Measurements from ENCODE around the gene B3GALT5. TPM values are rescaled to one million over a fixed set of nuclear protein-coding genes. Genes with fewer than 3 reads are reported as not detected.

B3GALT5 gene
- total and polyA plus RNA-seq, 8 donors = 0.03 to 1.5 (median 1.1) TPM

DNA sequence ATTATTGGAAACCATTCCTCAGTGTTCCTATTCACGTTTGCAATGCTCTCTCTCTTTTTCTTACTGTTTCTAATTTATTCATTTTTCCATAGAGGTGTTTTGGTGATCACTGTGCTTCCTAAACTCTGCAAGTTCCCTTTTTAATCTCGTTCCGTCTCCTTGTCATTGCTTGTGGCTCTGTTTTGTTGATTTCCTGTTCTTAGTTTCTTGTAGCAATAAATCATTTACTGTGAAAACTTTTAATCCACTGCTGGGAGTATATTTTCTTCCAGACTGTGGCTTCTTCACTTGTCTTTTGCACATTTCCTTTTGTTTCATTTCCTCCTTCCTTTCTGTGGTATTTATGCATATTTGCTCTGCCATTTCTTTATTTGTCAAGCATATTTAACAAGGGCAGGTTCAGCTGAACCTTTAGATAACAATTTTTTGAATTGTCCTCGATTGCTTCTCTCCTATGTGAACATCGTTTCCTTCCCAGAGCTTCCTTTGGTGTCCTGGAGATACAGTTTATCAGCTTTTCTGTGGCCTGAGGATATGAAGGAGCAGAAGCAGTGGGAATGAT, 3.6 kb downstream of the B3GALT5 start:
- TF ChIP-seq, protein P1, sequence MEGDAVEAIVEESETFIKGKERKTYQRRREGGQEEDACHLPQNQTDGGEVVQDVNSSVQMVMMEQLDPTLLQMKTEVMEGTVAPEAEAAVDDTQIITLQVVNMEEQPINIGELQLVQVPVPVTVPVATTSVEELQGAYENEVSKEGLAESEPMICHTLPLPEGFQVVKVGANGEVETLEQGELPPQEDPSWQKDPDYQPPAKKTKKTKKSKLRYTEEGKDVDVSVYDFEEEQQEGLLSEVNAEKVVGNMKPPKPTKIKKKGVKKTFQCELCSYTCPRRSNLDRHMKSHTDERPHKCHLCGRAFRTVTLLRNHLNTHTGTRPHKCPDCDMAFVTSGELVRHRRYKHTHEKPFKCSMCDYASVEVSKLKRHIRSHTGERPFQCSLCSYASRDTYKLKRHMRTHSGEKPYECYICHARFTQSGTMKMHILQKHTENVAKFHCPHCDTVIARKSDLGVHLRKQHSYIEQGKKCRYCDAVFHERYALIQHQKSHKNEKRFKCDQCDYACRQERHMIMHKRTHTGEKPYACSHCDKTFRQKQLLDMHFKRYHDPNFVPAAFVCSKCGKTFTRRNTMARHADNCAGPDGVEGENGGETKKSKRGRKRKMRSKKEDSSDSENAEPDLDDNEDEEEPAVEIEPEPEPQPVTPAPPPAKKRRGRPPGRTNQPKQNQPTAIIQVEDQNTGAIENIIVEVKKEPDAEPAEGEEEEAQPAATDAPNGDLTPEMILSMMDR (IDR thresholded peaks at IDR 0.05) = no peak
- no peak for ATAC-seq

DNA sequence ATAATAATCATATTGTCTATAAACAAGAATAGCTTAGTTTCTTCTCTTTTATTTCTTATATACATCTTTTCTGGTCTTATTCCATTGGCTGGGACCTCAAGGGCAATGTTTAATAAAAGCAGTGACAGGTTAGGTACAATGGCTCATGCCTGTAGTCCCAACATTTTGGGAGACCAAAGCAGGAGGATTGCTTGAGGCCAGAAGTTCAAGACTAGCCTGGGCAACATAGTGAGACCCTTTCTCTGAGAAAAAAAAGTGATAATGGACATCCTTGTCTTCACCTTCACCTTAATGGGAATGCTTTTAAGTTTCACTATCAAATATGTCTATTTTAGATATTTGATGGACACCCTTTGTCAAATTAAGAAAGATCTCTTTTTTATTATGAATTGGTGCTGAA, 8.1 kb downstream of the B3GALT5 start:
- ATAC-seq (no peak), DNase-seq (no peak)
- Histone ChIP-seq H3K36me3 (no peaks in the 10 kb centered on the region), H3K4me1 (no peaks in the 10 kb centered on the region), H3K27ac (no peak overlapping the region), H3K9me3 (peaks cover 0 to 8% of the 10 kb centered on the region in 2 donors), H3K27me3 (no peaks in the 10 kb centered on the region), H3K4me3 (no peak overlapping the region)
- intact Hi-C loops (cut with DNase I) = no loop called here
- TF ChIP-seq, protein P1 (IDR thresholded peaks at IDR 0.05) = no peak

More for the DNA sequence above, 3.6 kb downstream of the B3GALT5 start:
- Histone ChIP-seq H3K4me3 (no peak overlapping the region), H3K36me3 (no peaks in the 10 kb centered on the region), H3K27ac (no peak overlapping the region), H3K9me3 (no peaks in the 10 kb centered on the region), H3K4me1 (no peaks in the 10 kb centered on the region), H3K27me3 (peaks cover 29 to 44% of the 10 kb centered on the region in 2 donors)
- no peak for DNase-seq
- intact Hi-C loops (cut with DNase I) = no loop called here

DNA sequence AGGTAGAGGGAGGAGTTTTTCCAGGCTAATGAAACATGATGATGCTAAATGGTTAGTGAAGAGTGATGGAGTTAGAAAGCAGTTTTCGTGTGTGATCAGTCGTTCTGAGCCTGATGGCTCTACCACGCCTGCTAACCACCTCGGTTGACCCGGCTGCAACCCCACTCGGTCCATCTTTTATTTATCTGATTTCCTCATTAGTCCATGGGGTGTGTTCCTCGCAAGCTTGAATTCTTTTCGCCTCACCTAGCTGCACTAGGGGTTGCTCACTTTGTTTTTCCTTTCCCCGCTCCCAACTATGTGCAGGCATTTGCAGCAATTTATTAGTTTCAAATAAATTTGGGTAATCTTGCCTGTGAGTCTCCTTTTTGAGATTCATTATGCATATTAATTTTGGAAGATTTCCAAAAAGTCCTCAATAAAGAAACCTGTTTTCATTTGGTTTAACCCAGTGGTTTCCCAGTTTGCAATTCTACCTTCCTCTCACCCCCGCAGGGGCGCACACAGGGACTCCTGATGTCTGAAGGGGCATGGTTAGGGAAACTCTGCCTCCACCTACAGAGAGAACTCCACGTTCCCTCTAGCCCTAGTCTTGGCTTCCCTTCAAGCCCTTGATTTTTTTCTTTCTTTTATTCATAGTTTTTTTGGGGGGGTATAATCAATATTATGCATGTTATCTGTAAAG, 12.6 kb downstream of the B3GALT5 start:
- Histone ChIP-seq H3K4me1 (no peaks in the 10 kb centered on the region), H3K9me3 (peaks cover 0 to 8% of the 10 kb centered on the region in 2 donors), H3K27ac (no peak overlapping the region), H3K4me3 (no peak overlapping the region), H3K27me3 (no peaks in the 10 kb centered on the region), H3K36me3 (no peaks in the 10 kb centered on the region)
- DNase-seq (no peak), ATAC-seq (no peak)
- intact Hi-C loops (cut with DNase I) = no loop called here
- TF ChIP-seq, protein P1 (IDR thresholded peaks at IDR 0.05) = no peak

DNA sequence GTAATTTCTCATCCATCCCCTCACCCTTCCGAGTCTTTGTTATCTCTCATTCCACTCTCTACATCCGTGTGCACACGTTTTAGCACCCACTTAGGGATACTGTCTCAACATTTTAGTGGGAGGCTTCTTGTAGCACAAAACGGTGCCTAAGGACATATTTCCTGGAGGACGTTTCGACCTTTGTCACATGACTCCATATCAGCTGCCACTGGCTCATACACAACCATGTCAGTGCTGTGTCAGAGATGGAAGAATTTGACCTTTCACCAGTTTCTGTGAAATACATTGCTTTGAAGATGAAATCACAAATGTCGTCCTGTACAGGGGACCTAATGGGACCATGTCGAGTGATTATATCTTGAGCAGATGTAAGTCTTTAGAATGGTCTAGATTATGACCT, 15.6 kb downstream of the B3GALT5 start:
- ATAC-seq (no peak), DNase-seq (no peak)
- TF ChIP-seq, protein P1 (IDR thresholded peaks at IDR 0.05) = no peak
- no peaks in the 10 kb centered on the region for H3K36me3 ChIP-seq
- no peaks in the 10 kb centered on the region for H3K4me1 ChIP-seq
- no peak overlapping the region for H3K27ac ChIP-seq
- peaks cover 0 to 7% of the 10 kb centered on the region in 2 donors for H3K9me3 ChIP-seq
- H3K4me3 ChIP-seq = no peak overlapping the region
- H3K27me3 ChIP-seq = peaks cover 0 to 5% of the 10 kb centered on the region in 2 donors
- intact Hi-C loops (cut with DNase I) = no loop called here

DNA sequence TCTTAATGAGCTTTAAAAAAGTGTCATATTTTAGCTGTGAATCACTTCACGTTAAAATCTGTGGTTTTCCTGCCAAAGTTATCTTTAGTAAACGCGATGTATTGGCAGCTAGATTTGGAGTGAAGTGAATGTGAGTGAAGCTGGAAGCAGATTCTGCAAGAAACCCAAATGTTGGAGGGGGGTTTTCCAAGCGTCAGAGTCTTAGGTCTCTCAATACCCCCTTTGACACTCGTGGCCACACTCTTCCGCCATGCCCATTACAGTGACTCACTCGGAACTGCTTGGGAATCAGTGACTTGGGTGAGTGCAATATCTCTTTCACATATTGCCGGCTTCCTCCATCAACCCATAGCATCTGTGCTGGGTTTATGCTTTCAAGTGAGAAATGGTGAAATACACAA, 17.5 kb downstream of the B3GALT5 start:
- H3K4me3 ChIP-seq = no peak overlapping the region
- TF ChIP-seq, protein P1 (IDR thresholded peaks at IDR 0.05) = no peak
- no peaks in the 10 kb centered on the region for H3K9me3 ChIP-seq
- peaks cover 0 to 5% of the 10 kb centered on the region in 2 donors for H3K27me3 ChIP-seq
- H3K27ac ChIP-seq = no peak overlapping the region
- DNase-seq (no peak), ATAC-seq (no peak)
- H3K4me1 ChIP-seq = no peaks in the 10 kb centered on the region
- no peaks in the 10 kb centered on the region for H3K36me3 ChIP-seq
- intact Hi-C loops (cut with DNase I) = no loop called here
